AG08396 (cell line): ENCODE results near the gene OR2A25.

Experiments
- DNase-seq: peaks from one replicate; pipeline ENCODE4 v3.0.0; 2012; ENCODE audit warnings: low spot score, mixed read lengths

The OR2A25 gene

DNA sequence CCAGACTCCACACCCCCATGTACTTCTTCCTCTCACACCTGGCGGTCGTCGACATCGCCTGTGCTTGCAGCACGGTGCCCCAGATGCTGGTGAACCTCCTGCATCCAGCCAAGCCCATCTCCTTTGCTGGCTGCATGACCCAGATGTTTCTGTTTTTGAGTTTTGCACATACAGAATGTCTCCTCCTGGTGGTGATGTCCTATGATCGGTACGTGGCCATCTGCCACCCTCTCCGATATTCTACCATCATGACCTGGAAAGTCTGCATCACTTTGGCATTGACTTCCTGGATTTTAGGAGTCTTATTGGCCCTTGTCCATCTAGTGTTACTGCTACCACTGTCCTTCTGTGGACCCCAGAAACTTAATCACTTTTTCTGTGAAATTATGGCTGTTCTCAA is 4.8 kb downstream of the OR2A25 start:
- no peak for DNase-seq

DNA sequence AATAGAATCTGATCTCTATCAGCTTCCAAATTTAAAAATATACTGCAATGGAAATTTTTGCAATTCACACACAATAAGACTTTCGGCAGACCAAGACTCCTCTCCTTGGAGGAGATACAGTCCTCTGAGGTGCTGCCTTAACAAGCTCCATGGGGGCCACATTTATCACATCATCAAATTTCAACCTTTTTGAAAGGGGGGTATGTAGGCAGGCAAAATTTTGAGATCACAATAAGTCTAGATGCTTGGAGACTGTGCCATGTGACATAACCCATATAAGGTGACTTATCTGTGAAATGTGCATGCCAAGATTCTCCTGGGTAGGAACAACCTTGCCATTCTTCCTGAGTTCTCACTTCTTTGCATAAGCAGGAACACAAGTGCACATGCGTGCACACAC is 16.4 kb downstream of the OR2A25 start, which contains the start of gene OR2A12:
TSS of gene OR2A12 (plus strand) at position 301 of the 400 bp plus-strand sequence. CDS start 8,830 bp downstream, outside the sequence.
- no peak for DNase-seq

DNA sequence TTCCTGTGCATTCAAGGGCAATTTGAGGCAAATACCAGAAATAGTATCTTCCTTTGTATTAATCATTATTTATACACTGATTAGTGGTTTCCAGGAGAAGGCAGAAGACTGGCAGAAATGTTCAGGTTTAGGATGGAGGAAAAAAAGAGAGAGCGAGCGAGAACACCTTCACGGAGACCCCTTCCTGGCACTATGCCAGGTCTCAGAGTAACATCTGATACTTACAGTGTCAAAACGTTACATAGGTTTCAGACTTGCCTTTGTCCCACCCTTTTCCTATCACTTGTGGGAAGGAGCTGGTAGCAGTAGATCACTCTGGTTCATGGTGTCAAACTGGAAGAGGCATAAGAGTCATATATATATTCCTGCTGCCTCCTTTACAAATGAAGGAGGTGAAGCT is 17.1 kb downstream of the OR2A25 start:
- DNase-seq, result no peak

DNA sequence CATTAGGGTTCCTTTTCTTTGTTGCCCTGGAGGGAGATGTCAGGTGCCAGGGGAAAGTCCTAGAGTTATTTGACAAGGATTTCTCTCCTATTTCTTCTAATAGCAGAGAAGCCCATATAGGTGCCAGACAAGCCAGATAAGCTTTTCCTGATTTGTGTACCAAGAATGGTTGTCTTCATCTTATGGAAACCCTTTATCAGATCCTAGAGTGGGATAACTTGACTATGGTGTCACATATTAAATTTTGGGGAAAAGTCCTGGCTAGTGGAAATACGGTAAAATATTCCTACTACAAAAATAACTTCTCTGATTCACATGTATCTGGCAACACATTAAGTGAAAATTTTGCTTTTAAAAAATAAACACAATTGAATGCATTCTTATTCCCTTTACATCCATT is 17.6 kb downstream of the OR2A25 start:
- no peak for DNase-seq

DNA sequence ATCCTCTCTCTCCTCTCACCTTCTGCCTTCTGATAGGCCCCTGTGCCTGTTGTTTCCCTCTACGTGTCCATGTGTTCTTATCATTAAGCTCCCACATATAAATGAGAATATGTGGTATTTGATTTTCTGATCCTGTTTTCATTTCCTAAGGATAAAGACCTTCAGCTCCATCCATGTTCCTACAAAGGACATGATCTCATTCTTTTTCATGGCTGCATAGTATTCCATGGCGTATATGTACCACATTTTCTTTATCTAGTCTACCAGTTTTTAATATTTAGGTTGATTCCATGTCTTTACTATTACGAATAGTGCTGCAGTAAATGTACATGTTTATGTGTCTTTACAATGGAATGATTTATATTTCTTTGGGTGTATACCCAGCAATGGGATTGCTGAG is 21.1 kb downstream of the OR2A25 start:
- no peak for DNase-seq

DNA sequence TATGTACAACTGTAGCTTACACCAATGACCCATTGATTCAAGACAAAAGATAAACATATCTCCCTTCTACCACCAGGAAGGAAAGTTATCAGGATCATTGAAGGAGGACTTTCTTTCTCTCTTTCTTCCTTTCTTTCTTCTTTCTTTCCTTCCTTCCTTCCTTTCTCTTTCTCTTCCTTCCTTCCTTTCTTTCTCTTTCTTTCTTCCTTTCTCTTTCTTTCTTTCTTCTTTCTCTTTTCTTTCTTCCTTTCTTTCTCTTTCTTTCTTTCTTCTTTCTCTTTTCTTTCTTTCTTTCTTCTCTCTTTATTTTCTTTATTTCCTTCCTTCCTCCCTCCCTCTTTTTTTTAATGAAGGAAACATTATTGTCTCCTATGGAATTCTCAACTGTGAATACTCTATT is 29.2 kb downstream of the OR2A25 start:
- no peak for DNase-seq

DNA sequence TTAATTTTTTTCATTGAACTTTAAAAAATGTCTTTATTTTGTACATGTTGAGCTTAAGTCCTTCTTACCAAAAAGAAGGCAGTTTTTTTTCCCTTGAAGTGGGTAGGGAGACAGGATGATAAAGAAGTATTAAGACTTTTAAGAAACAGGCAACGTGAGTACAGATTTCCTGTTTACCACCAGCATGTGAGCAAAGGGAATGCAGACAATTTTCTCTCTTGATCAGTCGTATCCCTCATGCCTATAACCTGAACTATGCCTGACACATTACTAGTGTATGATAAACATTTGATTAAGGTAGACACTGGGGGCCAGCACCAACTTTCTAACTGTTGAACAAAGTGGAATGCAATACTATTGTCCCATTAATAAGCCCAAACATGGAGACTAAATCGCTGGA is 31.0 kb downstream of the OR2A25 start:
- no peak for DNase-seq

DNA sequence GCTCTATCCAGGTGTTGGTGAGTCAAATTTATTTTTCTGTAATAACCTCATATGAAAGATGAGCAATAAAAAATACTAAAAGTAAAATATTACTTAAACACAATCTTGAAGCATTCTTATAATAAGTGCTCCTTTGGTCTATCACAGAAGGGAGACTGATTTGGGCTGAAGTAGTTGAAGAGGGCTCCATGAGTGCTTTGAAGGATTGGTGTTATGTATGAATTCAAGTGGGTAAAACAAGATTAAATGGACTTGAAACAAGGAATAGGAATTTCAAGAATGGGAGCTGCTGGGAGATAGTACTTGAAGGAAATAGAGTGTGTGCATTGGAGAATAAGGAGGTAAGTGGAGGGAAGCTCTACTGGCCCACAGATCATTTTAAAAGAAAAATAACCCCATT is 32.4 kb downstream of the OR2A25 start:
- DNase-seq, result no peak

DNA sequence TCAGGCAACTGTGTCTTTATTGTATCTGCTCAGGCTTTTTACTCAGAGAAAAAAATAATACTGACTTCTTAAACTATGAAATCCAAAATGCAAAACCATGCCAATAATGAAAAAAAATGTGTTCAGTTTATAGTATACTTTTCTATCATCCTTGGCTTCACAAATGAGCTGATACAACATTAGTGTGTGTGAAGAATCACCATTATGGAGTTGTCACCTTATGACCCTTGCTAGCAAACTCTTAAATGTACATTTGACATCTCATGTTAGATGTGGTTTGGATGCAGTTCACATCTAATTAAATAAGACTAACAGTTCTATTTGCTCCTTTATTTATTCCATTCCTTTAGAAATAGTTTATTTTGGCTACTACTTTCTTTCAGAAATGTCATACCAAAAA is 35.6 kb downstream of the OR2A25 start:
- no peak for DNase-seq

DNA sequence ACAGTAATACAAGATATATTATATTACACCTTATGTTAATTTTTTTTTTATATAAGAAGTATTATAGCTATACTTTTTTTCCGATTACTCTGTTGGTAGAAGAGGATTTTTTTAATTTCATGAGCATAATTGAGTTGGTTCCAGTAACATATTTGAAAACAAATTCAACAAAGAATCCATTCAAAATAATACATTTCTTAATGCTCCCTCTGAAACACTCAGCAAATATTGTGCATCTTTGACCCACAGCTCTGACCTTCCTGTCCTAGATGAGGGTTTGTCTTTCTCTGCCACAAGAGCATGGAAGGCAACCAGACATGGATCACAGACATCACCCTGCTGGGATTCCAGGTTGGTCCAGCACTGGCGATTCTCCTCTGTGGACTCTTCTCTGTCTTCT is 39.7 kb downstream of the OR2A25 start, which contains the start of gene OR2A2:
TSS of gene OR2A2 (plus strand) at position 301 of the 400 bp plus-strand sequence. CDS start at position 301, 0 bp downstream.
- DNase-seq, result no peak

DNA sequence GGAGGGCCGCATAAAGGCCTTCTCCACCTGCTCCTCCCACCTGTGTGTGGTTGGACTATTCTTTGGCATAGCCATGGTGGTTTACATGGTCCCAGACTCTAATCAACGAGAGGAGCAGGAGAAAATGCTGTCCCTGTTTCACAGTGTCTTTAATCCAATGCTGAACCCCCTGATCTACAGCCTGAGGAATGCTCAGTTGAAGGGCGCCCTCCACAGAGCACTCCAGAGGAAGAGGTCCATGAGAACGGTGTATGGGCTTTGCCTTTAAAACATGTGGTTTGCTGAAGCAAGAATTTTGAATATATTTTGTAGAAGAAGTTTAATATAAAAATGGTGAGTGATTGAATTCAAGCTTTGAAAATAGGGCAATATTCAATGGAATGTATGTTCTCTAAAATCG is 40.7 kb downstream of the OR2A25 start:
- no peak for DNase-seq

DNA sequence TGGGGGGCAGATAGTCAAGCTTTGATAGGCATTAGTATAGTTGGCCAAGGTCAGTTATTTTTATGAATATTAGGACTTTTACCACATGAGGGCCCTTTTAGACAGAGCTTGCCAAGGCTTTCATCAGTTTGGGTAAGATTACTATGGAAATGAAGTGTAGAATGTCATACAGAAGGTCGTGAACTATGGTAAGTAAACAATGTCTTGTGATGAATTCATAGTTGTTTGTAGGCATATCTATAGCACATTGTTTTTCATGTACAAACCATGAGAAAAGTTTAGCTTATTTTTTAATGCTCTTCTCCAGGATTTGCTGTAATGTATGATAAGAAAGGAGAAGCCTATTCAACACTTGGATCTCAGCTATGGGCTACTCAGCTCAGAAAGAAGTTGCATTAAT is 44.0 kb downstream of the OR2A25 start:
- DNase-seq, result no peak

DNA sequence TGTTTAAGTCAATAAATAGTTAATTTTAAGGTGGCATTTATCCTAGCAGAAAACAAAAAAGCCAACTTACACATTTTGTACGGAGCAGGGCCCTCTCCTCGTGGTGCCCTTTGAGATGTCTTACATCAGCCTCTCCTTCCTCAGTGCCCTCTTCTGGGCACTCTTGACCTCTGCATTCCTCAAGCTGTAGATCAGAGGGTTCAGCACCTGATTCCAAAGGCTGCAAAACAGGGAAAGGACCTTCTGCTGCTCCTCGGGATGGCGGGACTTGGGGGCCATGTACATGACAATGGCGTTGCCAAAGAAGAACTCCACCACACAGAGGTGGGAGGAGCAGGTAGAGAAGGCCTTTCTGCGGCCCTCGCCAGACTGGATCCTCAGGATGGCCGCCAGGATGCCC is 48.7 kb downstream of the OR2A25 start:
- DNase-seq, result no peak

DNA sequence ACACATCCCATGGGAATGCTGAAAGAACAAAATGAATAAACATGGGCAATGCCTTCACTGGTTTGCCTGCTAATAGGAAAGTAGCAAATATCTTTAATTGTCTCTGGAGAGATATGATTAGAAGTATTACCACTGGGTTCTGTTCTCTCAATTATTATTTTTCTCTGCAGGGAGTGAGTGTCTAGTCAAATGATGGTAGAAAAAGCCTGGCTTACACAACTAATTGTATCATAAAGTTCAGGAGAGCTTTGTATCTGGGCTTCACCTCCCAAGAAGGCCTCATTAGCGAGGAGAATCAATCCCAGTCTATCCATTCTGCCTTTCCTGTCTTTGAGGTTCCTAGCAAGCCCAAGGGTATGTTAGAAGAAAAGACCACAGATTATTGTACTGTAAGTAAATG is 53.3 kb downstream of the OR2A25 start, which contains the start of gene OR2A14:
TSS of gene OR2A14 (plus strand) at position 301 of the 400 bp plus-strand sequence. CDS start 5,937 bp downstream, outside the sequence.
- DNase-seq, result no peak
